HCT116 (cell line): ENCODE data around the gene AUTS2. TPM values are rescaled to one million over a fixed set of nuclear protein-coding genes. Genes with fewer than 3 reads are reported as not detected.

Experiments
- ATAC-seq: fragments of 200-7000 bp; cut with Tn5 transposase; 2 replicates; pipeline ENCODE4 v1.9.1; 2020; ENCODE audit warnings: mild to moderate bottlenecking, moderate library complexity
- BruUV-seq: library from RNA; stranded (reverse); fragments of 400-500 nt; replicated peaks from 2 replicates; lab custom pipeline; 2021; lab: Mats Ljungman, UMichigan
- CTCF ChIA-PET: fragments of 300-600 bp; sonication (Branson Sonifier 250); formaldehyde crosslinking; loops from one replicate; lab custom pipeline; 2021; ENCODE audit warnings: antibody characterized with exemption; lab: Charles Lee
- POLR2A ChIA-PET: fragments of 300-600, 350-600 bp; sonication (Branson Sonifier 250); formaldehyde crosslinking; loops from one replicate; lab custom pipeline; 2021; ENCODE audit warnings: antibody characterized with exemption; lab: Charles Lee
- RAD21 ChIA-PET, 2 experiments: fragments of 300-600 bp; sonication (Branson Sonifier 250); formaldehyde crosslinking; loops; one replicate each; lab custom pipeline; 2023; ENCODE audit warnings: low total read pairs in 2 of 2; ENCODE audit not compliant: uncharacterized antibody in 2 of 2, unreplicated experiment in 2 of 2, low non-redundant PET in 1 of 2; lab: Charles Lee
- DNase-seq: peaks from one replicate; pipeline ENCODE4 v3.0.0-alpha.2; 2010; ENCODE audit warnings: low read depth, low spot score
- H2AFZ ChIP-seq: fragments of 200-600 bp; shearing (Covaris generic), sonication (generic); 2 replicates; pipeline ENCODE4 v1.6.1; 2017; ENCODE audit warnings: low read depth, mixed run types, mixed read lengths, antibody characterized with exemption, low read length; ENCODE audit not compliant: poor library complexity, severe bottlenecking
- H3K27ac ChIP-seq: 2 replicates; pipeline ENCODE4 v1.5.1; 2012; ENCODE audit warnings: low read depth, low read length
- H3K27me3 ChIP-seq: fragments of 200-600 bp; sonication (generic); 2 replicates; pipeline ENCODE4 v1.6.1; 2016; ENCODE audit warnings: mixed run types, low read length, mixed read lengths; ENCODE audit not compliant: insufficient read depth
- H3K36me3 ChIP-seq, 2 experiments: fragments of 200-500 bp in 1 of 2; fragments of 200-600 bp in 1 of 2; sonication (Bioruptor generic) in 1 of 2; sonication (generic) in 1 of 2; 2 replicates each; pipeline versions ENCODE4 v1.5.1 to v1.6.1; 2014 to 2016; ENCODE audit warnings: low read length in 2 of 2, inconsistent platforms in 1 of 2, mixed read lengths in 1 of 2, mixed run types in 1 of 2; ENCODE audit not compliant: insufficient read depth in 2 of 2, control insufficient read depth in 1 of 2
- H3K4me1 ChIP-seq, 2 experiments: fragments of 200-600 bp in 1 of 2; sonication (generic) in 1 of 2; 2 replicates each; pipeline versions ENCODE4 v1.5.1 to v1.6.1; 2012 to 2017; ENCODE audit warnings: low read length in 2 of 2, inconsistent platforms in 1 of 2, mild to moderate bottlenecking in 1 of 2, mixed read lengths in 1 of 2, mixed run types in 1 of 2, moderate library complexity in 1 of 2; ENCODE audit not compliant: insufficient read depth in 2 of 2, control insufficient read depth in 1 of 2
- H3K4me2 ChIP-seq: fragments of 200-600 bp; sonication (generic); 2 replicates; pipeline ENCODE4 v1.6.1; 2017; ENCODE audit warnings: mixed run types, low read length, mixed read lengths
- H3K4me3 ChIP-seq, 2 experiments: fragments of 200-600 bp in 1 of 2; sonication (generic) in 1 of 2; replicated peaks in 1 of 2; 2 replicates each; pipeline ENCODE4 v1.5.1; 2011 to 2016; ENCODE audit warnings: low read length in 2 of 2, control low read depth in 1 of 2, low read depth in 1 of 2, mild to moderate bottlenecking in 1 of 2, mixed read lengths in 1 of 2, mixed run types in 1 of 2
- H3K79me2 ChIP-seq: fragments of 200-600 bp; sonication (generic); 2 replicates; pipeline ENCODE4 v1.6.1; 2017; ENCODE audit warnings: mild to moderate bottlenecking, mixed run types, low read length, moderate library complexity, mixed read lengths; ENCODE audit not compliant: insufficient read depth
- H3K9ac ChIP-seq: fragments of 200-600 bp; sonication (generic); 2 replicates; pipeline ENCODE4 v1.6.1; 2016; ENCODE audit warnings: low read length, mixed read lengths
- H3K9me2 ChIP-seq: fragments of 200-600 bp; sonication (generic), shearing (Covaris generic); 2 replicates; pipeline ENCODE4 v1.6.1; 2017; ENCODE audit warnings: mixed run types, mild to moderate bottlenecking, moderate library complexity; ENCODE audit not compliant: insufficient read depth
- H3K9me3 ChIP-seq, 2 experiments: fragments of 200-500 bp in 1 of 2; fragments of 200-600 bp in 1 of 2; sonication (Bioruptor generic) in 1 of 2; sonication (generic) in 1 of 2; 2 replicates each; pipeline ENCODE4 v1.6.1; 2014 to 2017; ENCODE audit warnings: low read length in 2 of 2, mixed read lengths in 2 of 2, inconsistent platforms in 1 of 2, low read depth in 1 of 2, mild to moderate bottlenecking in 1 of 2, mixed run types in 1 of 2, moderate library complexity in 1 of 2; ENCODE audit not compliant: control insufficient read depth in 1 of 2, insufficient read depth in 1 of 2
- H4K20me1 ChIP-seq: fragments of 200-600 bp; sonication (generic), shearing (Covaris generic); 2 replicates; pipeline ENCODE4 v1.6.1; 2017; ENCODE audit warnings: mixed run types, mild to moderate bottlenecking, moderate library complexity; ENCODE audit not compliant: insufficient read depth
- CBX3 ChIP-seq: IDR thresholded peaks from 2 replicates; pipeline ENCODE4 v1.6.1; 2012; ENCODE audit warnings: low read depth
- CEBPB ChIP-seq: IDR thresholded peaks from 2 replicates; pipeline ENCODE4 v1.6.1; 2012; ENCODE audit warnings: low read depth
- EGR1 ChIP-seq: IDR thresholded peaks from 2 replicates; pipeline ENCODE4 v1.6.1; 2012; ENCODE audit warnings: low read depth
- ELF1 ChIP-seq: IDR thresholded peaks from 2 replicates; pipeline ENCODE4 v1.6.1; 2012; ENCODE audit warnings: low read depth, borderline replicate concordance
- EZH2phosphoT487 ChIP-seq: fragments of 200-600 bp; IDR thresholded peaks from 2 replicates; pipeline ENCODE4 v1.6.1; 2018; ENCODE audit warnings: antibody characterized with exemption, borderline replicate concordance
- JUND ChIP-seq: IDR thresholded peaks from 2 replicates; pipeline ENCODE4 v1.6.1; 2012
- POLR2A ChIP-seq: IDR thresholded peaks from 2 replicates; pipeline ENCODE4 v1.7.0; 2011; ENCODE audit warnings: borderline replicate concordance; ENCODE audit not compliant: insufficient read depth, insufficient read length; ENCODE audit errors: extremely low read depth
- POLR2AphosphoS5 ChIP-seq: IDR thresholded peaks from 2 replicates; pipeline ENCODE4 v1.6.1; 2011; ENCODE audit warnings: mild to moderate bottlenecking, low read depth, low read length, moderate library complexity
- RAD21 ChIP-seq: IDR thresholded peaks from 2 replicates; pipeline ENCODE4 v1.6.1; 2012; ENCODE audit warnings: low read depth, mild to moderate bottlenecking
- SIN3A ChIP-seq: IDR thresholded peaks from 2 replicates; pipeline ENCODE4 v1.6.1; 2012; ENCODE audit warnings: low read depth
- SP1 ChIP-seq: IDR thresholded peaks from 2 replicates; pipeline ENCODE4 v1.6.1; 2012; ENCODE audit warnings: low read depth
- SRF ChIP-seq: IDR thresholded peaks from 2 replicates; pipeline ENCODE4 v1.6.1; 2012; ENCODE audit warnings: low read depth
- TCF7L2 ChIP-seq: IDR thresholded peaks from 2 replicates; pipeline ENCODE4 v1.7.0; 2011; ENCODE audit warnings: borderline replicate concordance, inconsistent platforms; ENCODE audit not compliant: insufficient read depth, insufficient read length; ENCODE audit errors: extremely low read depth
- ZNF274 ChIP-seq: fragments of 200-500 bp; sonication (Bioruptor generic); IDR thresholded peaks from 2 replicates; pipeline ENCODE4 v1.6.1; 2014; ENCODE audit warnings: mild to moderate bottlenecking, low read depth, low read length, inconsistent platforms
- intact Hi-C: fragments of 100-400 bp; cut with micrococcal nuclease; formaldehyde crosslinking; loops from 2 replicates; pipeline ENCODE4 v1.10.0; 2022
- total RNA-seq: library from RNA; stranded (reverse); gene quantifications from one replicate; pipeline ENCODE4 v1.2.1, GENCODE V29; 2021; ENCODE audit not compliant: unreplicated experiment
- TF ChIP-seq, protein P1 (sequence below): IDR thresholded peaks from 2 replicates; pipeline ENCODE4 v1.6.1; 2012; ENCODE audit warnings: low read depth
- TF ChIP-seq, protein P2 (sequence below), 3 experiments: fragments of 200-600 bp in 1 of 3; sonication (generic) in 1 of 3; IDR thresholded peaks in 2 of 3; conservative IDR thresholded peaks in 1 of 3; 2 replicates each; pipeline ENCODE4 v1.5.1; 2012 to 2017; ENCODE audit warnings: low read depth in 2 of 3, low read length in 2 of 3, antibody characterized with exemption in 1 of 3, borderline replicate concordance in 1 of 3, control low read depth in 1 of 3, mild to moderate bottlenecking in 1 of 3, mixed read lengths in 1 of 3, mixed run types in 1 of 3, moderate library complexity in 1 of 3; ENCODE audit not compliant: insufficient read depth in 1 of 3

Gene AUTS2
- total RNA-seq, 1 experiment from 2014 or later: 0.93 TPM

- Histone ChIP-seq H3K4me2 (no peak overlapping the region), H3K4me3 (no peak overlapping the region), H3K27me3 (no peaks in the 10 kb centered on the region), H3K9ac (no peak overlapping the region), H3K9me2 (no peaks in the 10 kb centered on the region), H3K4me1 (no peaks in the 10 kb centered on the region), H3K36me3 (no peaks in the 10 kb centered on the region), H3K9me3 (peaks cover 5 to 8% of the 10 kb centered on the region in 2 experiments; a peak in 2 of 4 replicates), H4K20me1 (no peaks in the 10 kb centered on the region), H3K79me2 (no peaks in the 10 kb centered on the region), H2AFZ (no peak overlapping the region), H3K27ac (no peak overlapping the region)
- intact Hi-C loops: no loop called here
- DNase-seq (no peak), ATAC-seq (no peak)
- ChIA-PET POLR2A (no interaction called here), RAD21 (no interaction called here), CTCF (no interaction called here)
- TF ChIP-seq SRF: no peak
- no peak for TF ChIP-seq POLR2AphosphoS5
- no peak for TF ChIP-seq JUND
- BruUV-seq: no TSS peak
These were observed 33.5 kb upstream of the AUTS2 start for GRCh38 chr7:69564454-69565417.

DNA sequence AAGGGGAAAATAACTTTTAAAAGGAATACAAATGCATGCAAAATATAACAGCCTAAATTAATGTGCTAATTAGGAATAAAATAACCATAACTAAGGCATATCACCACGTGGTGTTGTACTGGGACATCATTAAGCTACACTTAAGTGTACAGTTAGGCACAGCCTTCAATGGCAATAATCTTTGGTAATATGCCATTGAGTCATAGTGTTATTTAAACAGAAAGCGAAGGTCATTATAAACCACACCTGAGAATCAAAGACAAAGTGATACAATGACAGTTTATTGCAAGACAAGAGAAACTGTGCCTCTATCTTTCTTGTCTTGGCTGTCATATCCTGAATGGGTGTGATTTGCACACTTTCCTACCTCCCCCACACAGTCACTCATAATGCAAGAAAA is 30.5 kb upstream of the AUTS2 start:
- ATAC-seq (no peak), DNase-seq (no peak)
- Histone ChIP-seq H3K36me3 (no peaks in the 10 kb centered on the region), H3K4me1 (no peaks in the 10 kb centered on the region), H2AFZ (no peak overlapping the region), H3K9ac (no peak overlapping the region), H3K27ac (no peak overlapping the region), H3K9me2 (no peaks in the 10 kb centered on the region), H3K4me2 (no peak overlapping the region), H3K27me3 (no peaks in the 10 kb centered on the region), H3K4me3 (no peak overlapping the region), H4K20me1 (no peaks in the 10 kb centered on the region), H3K79me2 (no peaks in the 10 kb centered on the region), H3K9me3 (peaks cover 0 to 5% of the 10 kb centered on the region in 2 experiments; a peak in 2 of 4 replicates)
- intact Hi-C loops: no loop called here
- ChIA-PET POLR2A (no interaction called here), CTCF (no interaction called here), RAD21 (no interaction called here)
- no TSS peak for BruUV-seq
- TF ChIP-seq POLR2A (no peak), SIN3A (no peak), SP1 (no peak), EZH2phosphoT487 (no peak), ELF1 (no peak), RAD21 (no peak), ZNF274 (no peak), CEBPB (no peak), CBX3 (no peak), TCF7L2 (no peak), EGR1 (no peak)
- TF ChIP-seq, protein P1, sequence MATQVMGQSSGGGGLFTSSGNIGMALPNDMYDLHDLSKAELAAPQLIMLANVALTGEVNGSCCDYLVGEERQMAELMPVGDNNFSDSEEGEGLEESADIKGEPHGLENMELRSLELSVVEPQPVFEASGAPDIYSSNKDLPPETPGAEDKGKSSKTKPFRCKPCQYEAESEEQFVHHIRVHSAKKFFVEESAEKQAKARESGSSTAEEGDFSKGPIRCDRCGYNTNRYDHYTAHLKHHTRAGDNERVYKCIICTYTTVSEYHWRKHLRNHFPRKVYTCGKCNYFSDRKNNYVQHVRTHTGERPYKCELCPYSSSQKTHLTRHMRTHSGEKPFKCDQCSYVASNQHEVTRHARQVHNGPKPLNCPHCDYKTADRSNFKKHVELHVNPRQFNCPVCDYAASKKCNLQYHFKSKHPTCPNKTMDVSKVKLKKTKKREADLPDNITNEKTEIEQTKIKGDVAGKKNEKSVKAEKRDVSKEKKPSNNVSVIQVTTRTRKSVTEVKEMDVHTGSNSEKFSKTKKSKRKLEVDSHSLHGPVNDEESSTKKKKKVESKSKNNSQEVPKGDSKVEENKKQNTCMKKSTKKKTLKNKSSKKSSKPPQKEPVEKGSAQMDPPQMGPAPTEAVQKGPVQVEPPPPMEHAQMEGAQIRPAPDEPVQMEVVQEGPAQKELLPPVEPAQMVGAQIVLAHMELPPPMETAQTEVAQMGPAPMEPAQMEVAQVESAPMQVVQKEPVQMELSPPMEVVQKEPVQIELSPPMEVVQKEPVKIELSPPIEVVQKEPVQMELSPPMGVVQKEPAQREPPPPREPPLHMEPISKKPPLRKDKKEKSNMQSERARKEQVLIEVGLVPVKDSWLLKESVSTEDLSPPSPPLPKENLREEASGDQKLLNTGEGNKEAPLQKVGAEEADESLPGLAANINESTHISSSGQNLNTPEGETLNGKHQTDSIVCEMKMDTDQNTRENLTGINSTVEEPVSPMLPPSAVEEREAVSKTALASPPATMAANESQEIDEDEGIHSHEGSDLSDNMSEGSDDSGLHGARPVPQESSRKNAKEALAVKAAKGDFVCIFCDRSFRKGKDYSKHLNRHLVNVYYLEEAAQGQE: no peak
- TF ChIP-seq, protein P2, sequence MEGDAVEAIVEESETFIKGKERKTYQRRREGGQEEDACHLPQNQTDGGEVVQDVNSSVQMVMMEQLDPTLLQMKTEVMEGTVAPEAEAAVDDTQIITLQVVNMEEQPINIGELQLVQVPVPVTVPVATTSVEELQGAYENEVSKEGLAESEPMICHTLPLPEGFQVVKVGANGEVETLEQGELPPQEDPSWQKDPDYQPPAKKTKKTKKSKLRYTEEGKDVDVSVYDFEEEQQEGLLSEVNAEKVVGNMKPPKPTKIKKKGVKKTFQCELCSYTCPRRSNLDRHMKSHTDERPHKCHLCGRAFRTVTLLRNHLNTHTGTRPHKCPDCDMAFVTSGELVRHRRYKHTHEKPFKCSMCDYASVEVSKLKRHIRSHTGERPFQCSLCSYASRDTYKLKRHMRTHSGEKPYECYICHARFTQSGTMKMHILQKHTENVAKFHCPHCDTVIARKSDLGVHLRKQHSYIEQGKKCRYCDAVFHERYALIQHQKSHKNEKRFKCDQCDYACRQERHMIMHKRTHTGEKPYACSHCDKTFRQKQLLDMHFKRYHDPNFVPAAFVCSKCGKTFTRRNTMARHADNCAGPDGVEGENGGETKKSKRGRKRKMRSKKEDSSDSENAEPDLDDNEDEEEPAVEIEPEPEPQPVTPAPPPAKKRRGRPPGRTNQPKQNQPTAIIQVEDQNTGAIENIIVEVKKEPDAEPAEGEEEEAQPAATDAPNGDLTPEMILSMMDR (IDR thresholded peaks at IDR 0.05 in 2 of 3, conservative IDR thresholded peaks at IDR 0.05 in 1 of 3; ENCODE audit: borderline replicate concordance in 1 of 3, insufficient read depth in 1 of 3, low read depth in 2 of 3, low read length in 2 of 3): no peak
